GM19455 (cell line): ENCODE data around the gene OPTN.
"Not testable (repeated sequence)": the region's sequence is repeated elsewhere in the genome, so short reads cannot be mapped to it uniquely, and the experiment has no call there.

ENCODE experiments used
- ATAC-seq: cut with Tn5 transposase; IDR thresholded peaks from one replicate; pipeline ENCODE4 v1.9.1; 2021; ENCODE audit not compliant: unreplicated experiment

The OPTN gene

GRCh38 chr10:13099666-13100348, at the start of gene OPTN:
OPTN (plus strand) TSS chr10:13100163; CDS start chr10:13109123, 8,960 bp downstream.
- ATAC-seq = peak; percentile 68

DNA sequence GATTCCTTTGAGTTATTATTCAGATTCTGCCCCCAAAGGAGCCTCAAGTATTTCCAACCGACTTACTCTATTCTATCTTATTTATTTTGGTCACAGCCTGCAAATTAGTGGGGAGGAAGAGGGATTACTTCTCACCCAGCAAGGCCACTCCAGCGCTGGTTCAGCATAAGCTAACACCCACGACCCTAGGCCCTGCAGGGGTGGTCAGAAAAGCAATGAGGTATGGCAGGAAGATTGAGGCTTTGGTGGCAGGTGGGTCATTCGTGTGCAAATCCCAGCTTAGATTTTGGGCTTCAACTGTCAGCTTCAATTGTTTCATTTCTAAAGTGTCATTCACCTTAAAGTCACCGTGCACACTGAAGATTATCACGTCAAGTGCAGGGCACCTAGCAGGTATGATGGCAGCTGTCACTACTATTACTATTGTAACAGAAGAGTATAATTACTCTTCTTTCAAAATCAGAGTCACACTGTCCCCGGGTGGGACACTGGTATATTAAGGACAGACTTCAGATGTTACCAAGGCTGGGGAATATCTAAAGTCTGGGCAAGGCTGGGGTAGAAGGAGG, 48.8 kb upstream of the OPTN start:
- ATAC-seq = no peak

GRCh38 chr10:13053208-13053607, 46.8 kb upstream of the OPTN start:
- ATAC-seq = not testable (repeated sequence)

GRCh38 chr10:13053794-13054462, 46.0 kb upstream of the OPTN start:
- no peak for ATAC-seq

DNA sequence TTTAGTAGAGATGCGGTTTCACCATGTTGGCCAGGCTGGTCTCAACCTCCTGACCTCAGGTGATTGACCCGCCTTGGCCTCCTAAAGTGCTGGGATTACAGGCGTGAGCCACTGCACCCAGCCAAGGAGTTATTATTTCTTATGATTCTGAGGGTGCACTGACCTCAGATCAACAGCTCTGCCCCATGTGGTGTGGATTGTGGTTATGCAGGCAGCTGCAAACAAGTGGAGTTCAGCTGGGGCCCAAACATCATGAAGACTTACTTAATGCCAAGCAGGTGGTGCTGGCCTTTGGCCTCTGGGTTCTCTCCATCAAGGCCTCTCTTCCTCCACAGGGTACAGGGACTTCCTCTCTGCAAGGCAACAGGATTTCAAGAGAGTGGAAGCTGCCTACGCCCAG, 45.1 kb upstream of the OPTN start:
- ATAC-seq = no peak

GRCh38 chr10:13056456-13057077, 43.4 kb upstream of the OPTN start:
- ATAC-seq = no peak

- no peak for ATAC-seq
Observed at GRCh38 chr10:13062803-13063202, 37.2 kb upstream of the OPTN start.

DNA sequence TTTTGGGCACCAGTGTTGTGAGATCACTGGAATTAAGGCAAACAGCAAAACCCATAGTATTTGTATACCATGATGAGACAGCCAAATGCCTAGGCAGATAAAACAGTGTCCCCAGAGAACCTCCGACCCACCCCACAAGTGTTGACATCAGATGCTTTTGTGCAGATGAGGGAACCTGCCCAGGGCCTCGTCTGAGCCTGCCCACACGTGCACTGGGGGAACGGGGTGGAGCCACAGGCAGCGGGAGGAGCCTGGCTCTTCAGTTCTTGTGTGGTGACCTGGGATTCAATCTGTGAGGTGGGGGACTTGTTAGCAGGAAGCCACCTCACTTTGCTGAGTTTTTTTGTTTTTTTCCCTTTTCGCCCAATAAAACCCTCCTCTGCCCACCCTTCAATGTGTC, 33.4 kb upstream of the OPTN start:
- ATAC-seq = no peak

GRCh38 chr10:13067431-13067830, 32.5 kb upstream of the OPTN start:
- ATAC-seq = no peak

- ATAC-seq = no peak
Observed at GRCh38 chr10:13068071-13068470, 31.9 kb upstream of the OPTN start.

DNA sequence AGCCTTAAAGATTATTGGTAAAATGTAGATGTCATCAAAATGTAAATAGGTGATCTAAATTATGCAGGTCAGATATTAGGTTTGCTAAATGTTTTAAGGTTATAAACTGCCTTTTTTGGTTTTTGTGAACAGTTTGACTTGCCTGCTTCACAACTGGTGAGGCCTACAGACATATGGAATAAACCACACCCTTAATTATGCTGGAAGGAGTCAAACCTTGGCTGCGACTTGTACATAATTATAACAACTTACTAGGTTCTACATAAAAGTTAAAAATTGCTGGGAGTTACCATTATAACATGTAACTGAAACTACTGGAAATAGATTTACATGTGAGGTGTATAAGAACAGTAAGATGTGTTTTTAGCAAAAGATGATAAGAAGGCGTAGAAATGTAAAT, 31.5 kb upstream of the OPTN start:
- ATAC-seq = no peak

- no peak for ATAC-seq
Observed at GRCh38 chr10:13072339-13072738, 27.6 kb upstream of the OPTN start.

GRCh38 chr10:13074563-13075451, 25.2 kb upstream of the OPTN start:
- no peak for ATAC-seq

DNA sequence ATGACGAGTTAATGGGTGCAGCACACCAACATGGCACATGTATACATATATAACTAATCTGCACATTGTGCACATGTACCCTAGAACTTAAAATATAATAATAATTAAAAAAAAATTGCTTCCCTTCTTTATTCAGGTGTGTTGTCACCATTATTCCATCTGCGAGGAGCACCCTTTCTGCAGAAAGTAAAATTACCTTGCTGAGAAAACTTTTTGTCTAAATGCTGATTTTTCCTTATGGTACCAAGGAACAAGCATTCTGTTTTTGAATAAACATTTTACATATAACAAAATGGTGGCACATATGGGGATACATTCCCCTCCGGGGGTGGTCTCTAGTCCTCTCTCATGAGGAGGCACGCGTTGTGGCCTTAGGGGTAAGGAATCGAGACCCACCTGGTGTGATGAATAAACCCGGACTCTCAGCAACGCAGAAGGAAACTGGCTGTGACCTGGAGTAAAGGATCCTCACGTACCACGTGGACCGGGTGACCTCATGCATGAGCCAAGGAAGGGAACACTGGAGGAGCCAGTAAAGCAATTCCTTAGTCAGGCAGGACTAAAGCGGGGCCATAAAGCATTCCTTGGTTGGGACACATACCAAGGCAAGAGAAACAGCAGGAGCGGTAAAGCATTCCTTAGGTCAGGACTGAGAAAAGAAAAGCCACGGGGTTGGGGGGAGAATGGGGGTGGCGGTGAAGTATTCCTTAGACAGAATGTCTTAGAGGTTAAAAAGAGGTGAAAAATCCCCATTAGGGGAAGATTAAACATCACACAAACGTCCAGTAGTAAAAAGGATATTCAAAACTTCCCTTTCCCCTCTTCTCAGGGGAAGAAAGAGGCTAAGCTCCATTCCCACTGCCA, 20.8 kb upstream of the OPTN start:
- ATAC-seq = no peak

DNA sequence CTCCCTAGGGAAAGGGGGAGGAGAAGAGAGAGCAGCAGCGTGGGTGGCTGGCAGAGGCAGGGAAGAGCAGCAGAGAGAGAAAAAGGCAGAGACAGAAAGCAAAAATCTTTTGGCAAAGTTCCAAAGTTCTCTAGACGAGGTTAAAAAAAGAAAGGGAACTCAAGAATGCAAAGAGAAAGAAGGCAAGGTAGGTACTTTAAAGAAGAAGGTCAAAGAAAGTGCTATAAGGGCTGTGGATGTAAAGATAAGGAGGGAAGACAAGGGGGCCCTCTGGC, 20.2 kb upstream of the OPTN start:
- no peak for ATAC-seq

GRCh38 chr10:13080643-13081042, 19.3 kb upstream of the OPTN start:
- no peak for ATAC-seq

- not testable (repeated sequence) for ATAC-seq
Observed at GRCh38 chr10:13083700-13084099, 16.3 kb upstream of the OPTN start.

GRCh38 chr10:13086056-13086455, 13.9 kb upstream of the OPTN start:
- no peak for ATAC-seq

GRCh38 chr10:13087601-13087985, 12.4 kb upstream of the OPTN start:
- ATAC-seq = no peak

DNA sequence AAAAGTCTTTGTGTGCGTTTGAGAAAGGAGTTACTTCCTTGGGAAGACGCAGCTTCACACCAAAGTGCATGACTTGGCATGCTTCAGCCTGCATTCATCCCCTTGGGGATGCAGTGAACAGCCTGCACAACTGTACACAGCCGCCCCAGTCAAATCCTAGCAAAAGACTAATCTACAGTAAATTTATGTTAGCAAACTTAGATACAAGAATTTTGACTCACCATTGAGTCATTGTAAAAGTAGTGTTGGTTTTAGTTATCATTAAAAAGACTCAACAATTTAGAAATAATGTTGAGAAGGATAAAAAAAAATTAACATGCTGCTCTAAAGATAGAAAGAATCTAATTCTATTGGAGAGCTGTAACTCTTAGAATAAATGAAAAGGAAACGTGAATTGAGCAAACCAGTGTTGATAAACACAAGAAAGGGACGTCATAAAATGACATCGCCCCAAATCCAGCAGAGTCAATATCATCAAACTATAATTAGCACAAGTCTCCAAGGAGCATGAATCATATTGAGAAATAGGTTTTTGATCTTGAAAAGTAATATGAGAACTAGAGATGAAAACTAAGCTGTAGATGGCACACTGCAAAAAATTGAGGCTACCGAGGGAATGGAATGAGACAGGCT, 11.9 kb upstream of the OPTN start:
- no peak for ATAC-seq
